T-helper 2 cell treated with Interferon-gamma antibody and Interleukin-4, amounts not matched to agents 5 μg/mL and 100 μg/mL, for 36 hours (primary cell): ENCODE data around the gene SLC44A5.

ENCODE experiments used
- DNase-seq: peaks from one replicate; pipeline ENCODE4 v3.0.0; 2021; ENCODE audit warnings: low spot score
- H3K27ac Mint-ChIP-seq: one replicate; pipeline ENCODE4 v1.8.0; 2021; ENCODE audit warnings: mild to moderate bottlenecking, mixed read lengths
- H3K27me3 Mint-ChIP-seq: one replicate; pipeline ENCODE4 v1.8.0; 2021; ENCODE audit warnings: low read depth, mixed read lengths
- H3K36me3 Mint-ChIP-seq: one replicate; pipeline ENCODE4 v1.8.0; 2021; ENCODE audit warnings: low read depth, mixed read lengths
- H3K4me1 Mint-ChIP-seq: one replicate; pipeline ENCODE4 v1.8.0; 2021; ENCODE audit warnings: low read depth, mixed read lengths
- H3K4me3 Mint-ChIP-seq: one replicate; pipeline ENCODE4 v1.8.0; 2022; ENCODE audit warnings: mild to moderate bottlenecking, moderate library complexity, mixed read lengths
- H3K9me3 Mint-ChIP-seq: one replicate; pipeline ENCODE4 v1.8.0; 2021; ENCODE audit warnings: mixed read lengths

Gene SLC44A5

GRCh38 chr1:75575837-75576236 is 35.1 kb downstream of the SLC44A5 start:
- no peaks in the 10 kb centered on the region for H3K9me3 Mint-ChIP-seq
- H3K4me3 Mint-ChIP-seq: no peak overlapping the region
- peaks cover 3% of the 10 kb centered on the region for H3K27me3 Mint-ChIP-seq
- H3K27ac Mint-ChIP-seq: no peak overlapping the region
- no peaks in the 10 kb centered on the region for H3K36me3 Mint-ChIP-seq
- no peaks in the 10 kb centered on the region for H3K4me1 Mint-ChIP-seq
- DNase-seq: no peak

- no peak overlapping the region for H3K27ac Mint-ChIP-seq
- no peak overlapping the region for H3K4me3 Mint-ChIP-seq
- no peaks in the 10 kb centered on the region for H3K9me3 Mint-ChIP-seq
- no peaks in the 10 kb centered on the region for H3K4me1 Mint-ChIP-seq
- no peaks in the 10 kb centered on the region for H3K27me3 Mint-ChIP-seq
- no peak for DNase-seq
- H3K36me3 Mint-ChIP-seq: no peaks in the 10 kb centered on the region
These were observed 43.7 kb downstream of the SLC44A5 start for GRCh38 chr1:75567191-75567590.

GRCh38 chr1:75559800-75560199 is 51.1 kb downstream of the SLC44A5 start:
- no peak overlapping the region for H3K4me3 Mint-ChIP-seq
- H3K9me3 Mint-ChIP-seq: no peaks in the 10 kb centered on the region
- DNase-seq: no peak
- H3K4me1 Mint-ChIP-seq: no peaks in the 10 kb centered on the region
- no peaks in the 10 kb centered on the region for H3K27me3 Mint-ChIP-seq
- no peaks in the 10 kb centered on the region for H3K36me3 Mint-ChIP-seq
- no peak overlapping the region for H3K27ac Mint-ChIP-seq

DNA sequence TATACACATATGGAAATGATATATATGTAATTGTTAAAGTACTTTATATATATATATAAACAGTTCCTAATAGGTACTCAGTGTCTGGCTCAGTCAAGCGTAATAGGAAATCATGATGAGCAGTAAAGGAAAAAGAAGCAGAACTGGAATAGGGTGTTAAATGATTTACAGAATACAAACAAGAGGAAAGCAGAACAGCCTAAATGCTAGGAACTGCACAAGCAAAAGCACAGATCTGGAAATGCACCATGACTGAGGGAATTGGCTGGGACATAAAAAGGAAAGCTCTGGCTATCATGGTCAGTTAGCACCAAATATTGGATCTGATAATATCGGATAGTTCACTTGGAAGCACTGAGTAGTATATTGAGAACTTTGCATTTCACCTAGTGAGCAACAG is 51.8 kb downstream of the SLC44A5 start:
- Mint-ChIP-seq H3K36me3 (no peaks in the 10 kb centered on the region), H3K4me3 (no peak overlapping the region), H3K27ac (no peak overlapping the region), H3K4me1 (no peaks in the 10 kb centered on the region), H3K9me3 (no peaks in the 10 kb centered on the region), H3K27me3 (no peaks in the 10 kb centered on the region)
- no peak for DNase-seq

- no peak for DNase-seq
- H3K27ac Mint-ChIP-seq: no peak overlapping the region
- H3K27me3 Mint-ChIP-seq: no peaks in the 10 kb centered on the region
- no peak overlapping the region for H3K4me3 Mint-ChIP-seq
- H3K9me3 Mint-ChIP-seq: no peaks in the 10 kb centered on the region
- no peaks in the 10 kb centered on the region for H3K36me3 Mint-ChIP-seq
- no peaks in the 10 kb centered on the region for H3K4me1 Mint-ChIP-seq
These were observed 56.0 kb downstream of the SLC44A5 start for GRCh38 chr1:75554870-75555269.

- Mint-ChIP-seq H3K9me3 (no peaks in the 10 kb centered on the region), H3K27me3 (no peaks in the 10 kb centered on the region), H3K36me3 (no peaks in the 10 kb centered on the region), H3K4me3 (no peak overlapping the region), H3K27ac (no peak overlapping the region), H3K4me1 (no peaks in the 10 kb centered on the region)
- no peak for DNase-seq
These were observed 56.7 kb downstream of the SLC44A5 start for GRCh38 chr1:75554181-75554580.

GRCh38 chr1:75550559-75550958 is 60.4 kb downstream of the SLC44A5 start:
- Mint-ChIP-seq H3K27me3 (no peaks in the 10 kb centered on the region), H3K4me1 (no peaks in the 10 kb centered on the region), H3K27ac (no peak overlapping the region), H3K4me3 (no peak overlapping the region), H3K9me3 (no peaks in the 10 kb centered on the region), H3K36me3 (no peaks in the 10 kb centered on the region)
- no peak for DNase-seq

- Mint-ChIP-seq H3K9me3 (no peaks in the 10 kb centered on the region), H3K36me3 (no peaks in the 10 kb centered on the region)
- no peak for DNase-seq
These were observed 62.0 kb downstream of the SLC44A5 start for GRCh38 chr1:75548721-75549480.

DNA sequence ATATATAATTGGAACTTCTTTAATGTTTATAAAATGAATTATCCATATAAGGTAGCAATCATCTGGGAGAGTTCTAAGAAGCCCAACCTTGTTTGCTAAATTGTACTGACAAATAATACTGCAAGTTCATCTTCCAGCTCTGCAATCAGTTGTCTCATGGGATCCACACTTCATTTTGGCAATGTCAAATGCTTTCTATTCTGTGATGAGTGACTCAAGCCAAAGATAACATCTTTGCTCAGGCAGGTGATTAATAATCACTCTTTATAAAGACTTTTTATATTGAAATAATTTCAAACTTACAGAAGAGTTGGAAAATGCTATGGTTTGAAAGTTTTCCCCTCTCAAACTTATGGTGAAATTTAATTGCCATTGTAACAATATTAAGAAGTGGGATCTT is 67.2 kb downstream of the SLC44A5 start:
- Mint-ChIP-seq H3K4me3 (no peak overlapping the region), H3K9me3 (no peaks in the 10 kb centered on the region), H3K27me3 (no peaks in the 10 kb centered on the region), H3K36me3 (no peaks in the 10 kb centered on the region), H3K27ac (no peak overlapping the region), H3K4me1 (no peaks in the 10 kb centered on the region)
- DNase-seq: no peak

More at GRCh38 chr1:75548721-75549480, 62.0 kb downstream of the SLC44A5 start:
- no peaks in the 10 kb centered on the region for H3K27me3 Mint-ChIP-seq
- H3K4me1 Mint-ChIP-seq: no peaks in the 10 kb centered on the region
- no peak overlapping the region for H3K4me3 Mint-ChIP-seq
- no peak overlapping the region for H3K27ac Mint-ChIP-seq

- H3K36me3 Mint-ChIP-seq: no peaks in the 10 kb centered on the region
- no peak overlapping the region for H3K4me3 Mint-ChIP-seq
- no peaks in the 10 kb centered on the region for H3K9me3 Mint-ChIP-seq
- no peak for DNase-seq
- no peaks in the 10 kb centered on the region for H3K4me1 Mint-ChIP-seq
- no peak overlapping the region for H3K27ac Mint-ChIP-seq
- no peaks in the 10 kb centered on the region for H3K27me3 Mint-ChIP-seq
These were observed 67.9 kb downstream of the SLC44A5 start for GRCh38 chr1:75542818-75543570.

DNA sequence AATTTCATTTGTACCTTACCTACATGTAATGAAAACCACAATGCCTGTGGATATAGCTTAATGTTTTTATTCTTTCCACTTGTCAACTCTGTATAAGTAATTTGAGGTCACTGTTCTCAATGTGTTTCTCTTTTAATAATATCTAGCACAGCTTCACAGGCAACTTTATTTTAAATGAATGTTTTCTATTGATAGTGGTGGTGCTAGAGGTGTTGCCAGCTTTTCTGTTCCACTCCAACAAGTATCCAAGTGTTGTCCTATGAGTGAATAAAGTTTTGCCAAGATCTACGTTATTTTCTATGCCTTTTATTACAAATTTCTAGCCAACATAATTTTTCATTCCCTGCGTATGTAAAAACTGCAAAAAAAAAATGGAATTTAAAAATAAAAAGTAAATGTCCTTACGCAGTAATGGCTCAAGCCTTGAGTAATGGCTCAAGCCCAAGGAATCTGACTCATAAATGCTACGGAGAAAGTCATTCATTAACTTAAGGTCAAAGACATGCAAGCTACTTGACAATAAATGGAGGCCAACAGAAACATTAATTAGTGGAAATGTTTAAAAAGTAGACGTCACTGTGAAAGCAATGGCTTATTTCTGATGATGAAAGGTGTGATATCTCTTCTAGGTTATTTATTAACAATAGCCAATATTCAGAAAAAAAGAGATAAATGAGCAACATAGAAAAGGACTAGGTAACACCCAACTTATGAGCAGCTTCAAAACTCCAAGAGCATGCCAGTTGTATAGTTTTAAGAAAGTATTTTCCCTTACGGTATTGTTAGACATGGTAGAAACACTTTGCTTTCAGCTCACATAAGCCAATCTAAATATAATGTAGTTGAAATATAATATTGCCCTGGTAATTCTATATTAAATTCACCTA is 71.4 kb downstream of the SLC44A5 start:
- H3K4me1 Mint-ChIP-seq: no peaks in the 10 kb centered on the region
- DNase-seq: no peak
- H3K9me3 Mint-ChIP-seq: no peaks in the 10 kb centered on the region
- no peak overlapping the region for H3K27ac Mint-ChIP-seq
- no peak overlapping the region for H3K4me3 Mint-ChIP-seq
- no peaks in the 10 kb centered on the region for H3K36me3 Mint-ChIP-seq
- H3K27me3 Mint-ChIP-seq: no peaks in the 10 kb centered on the region

DNA sequence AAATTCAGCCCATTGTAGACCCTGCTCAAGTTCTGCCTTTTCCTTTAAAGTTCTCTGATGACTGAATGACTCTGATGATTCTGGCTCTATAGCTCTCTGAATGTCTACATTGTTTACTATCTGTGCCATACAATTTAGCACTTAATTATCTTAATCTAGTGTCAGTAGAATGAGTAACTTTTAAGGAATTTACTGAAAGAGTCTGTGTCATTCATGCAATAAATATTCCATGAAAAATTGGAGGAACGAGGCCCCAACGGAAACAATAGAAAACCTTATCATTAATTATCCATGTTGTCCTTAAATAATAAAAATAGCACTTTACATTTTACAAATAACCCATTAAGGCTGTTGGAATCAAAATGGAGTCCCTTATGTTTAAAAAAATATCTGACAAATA is 77.8 kb downstream of the SLC44A5 start:
- Mint-ChIP-seq H3K4me3 (no peak overlapping the region), H3K9me3 (no peaks in the 10 kb centered on the region), H3K27me3 (no peaks in the 10 kb centered on the region), H3K36me3 (no peaks in the 10 kb centered on the region), H3K27ac (no peak overlapping the region), H3K4me1 (no peaks in the 10 kb centered on the region)
- no peak for DNase-seq

DNA sequence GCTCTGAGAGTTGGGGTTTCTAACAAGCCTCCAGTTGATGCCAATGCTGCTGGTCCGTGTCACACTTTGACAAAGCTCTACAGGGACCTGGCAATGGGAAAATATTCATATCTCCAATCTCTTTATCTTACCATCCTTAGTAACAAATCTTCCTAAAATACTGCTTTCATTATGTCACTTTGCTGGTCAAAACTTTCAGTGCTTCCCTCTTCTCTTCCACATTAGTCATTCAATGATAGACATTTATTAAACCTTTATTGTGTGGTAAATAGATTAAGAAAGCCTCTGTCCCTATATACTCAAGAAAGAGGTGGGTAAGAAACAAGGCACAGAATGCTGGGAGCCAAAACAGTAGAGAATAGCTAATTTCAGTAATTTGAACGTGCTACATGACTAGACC is 79.3 kb downstream of the SLC44A5 start:
- H3K4me3 Mint-ChIP-seq: no peak overlapping the region
- H3K27ac Mint-ChIP-seq: no peak overlapping the region
- no peaks in the 10 kb centered on the region for H3K4me1 Mint-ChIP-seq
- no peaks in the 10 kb centered on the region for H3K9me3 Mint-ChIP-seq
- H3K27me3 Mint-ChIP-seq: no peaks in the 10 kb centered on the region
- DNase-seq: no peak
- H3K36me3 Mint-ChIP-seq: no peaks in the 10 kb centered on the region

DNA sequence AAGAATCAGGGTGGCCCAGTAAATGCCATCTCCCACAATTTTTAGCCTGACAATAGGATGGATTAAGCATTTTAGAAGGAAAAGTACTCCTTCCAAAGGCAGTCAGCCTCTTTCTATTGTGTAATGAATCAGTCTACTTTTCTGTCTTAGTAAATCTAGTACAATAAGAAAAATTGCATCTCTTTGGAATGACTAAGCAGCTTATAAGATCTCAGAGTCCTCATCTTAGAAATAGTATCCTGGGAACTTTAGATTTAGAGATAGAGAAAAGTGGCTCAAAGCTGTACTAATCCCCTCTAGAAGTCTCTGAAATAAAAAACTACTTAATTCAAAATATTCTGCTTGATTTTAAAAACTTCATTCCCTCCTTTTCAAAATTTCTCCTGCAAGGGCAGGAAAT is 81.4 kb downstream of the SLC44A5 start:
- H3K27ac Mint-ChIP-seq: no peak overlapping the region
- no peaks in the 10 kb centered on the region for H3K9me3 Mint-ChIP-seq
- H3K4me1 Mint-ChIP-seq: no peaks in the 10 kb centered on the region
- no peak overlapping the region for H3K4me3 Mint-ChIP-seq
- H3K27me3 Mint-ChIP-seq: no peaks in the 10 kb centered on the region
- H3K36me3 Mint-ChIP-seq: no peaks in the 10 kb centered on the region
- DNase-seq: no peak
